ENCODE results near the gene RFPL3. TPM values are rescaled to one million over a fixed set of nuclear protein-coding genes. Genes with fewer than 3 reads are reported as not detected.
"Not testable (repeated sequence)": the region's sequence is repeated elsewhere in the genome, so short reads cannot be mapped to it uniquely, and the experiment has no call there.

Gene RFPL3
- total and polyA plus RNA-seq, 10 of the 15 experiments (the other 5 are each of a cell fraction or from before 2014, with no cell fraction given) = not detected

- H3K36me3 ChIP-seq (ENCODE audit: control insufficient read depth in 2 of 2, insufficient read depth in 2 of 2, low read length in 1 of 2) = no peaks in the 10 kb centered on the region
- intact Hi-C loops (cut with micrococcal nuclease; ENCODE audit: unreplicated experiment) = no loop called here
- 69% methylated on average over 2 of the region's 3 CpGs for WGBS (ENCODE audit: insufficient coverage, insufficient replicate concordance, low lambda C conversion rate, missing lambda C conversion rate)
- H3K79me2 ChIP-seq (ENCODE audit: control insufficient read depth, insufficient read depth, low read length) = no peaks in the 10 kb centered on the region
- no peak overlapping the region for H3K4me2 ChIP-seq (ENCODE audit: control insufficient read depth, insufficient read depth)
- no peaks in the 10 kb centered on the region for H4K20me1 ChIP-seq (ENCODE audit: control insufficient read depth, insufficient read depth)
- no peak for TF ChIP-seq JUNB (IDR thresholded peaks at IDR 0.05)
- no peak for TF ChIP-seq CBX3 (IDR thresholded peaks at IDR 0.05; ENCODE audit: borderline replicate concordance, low read depth)
- no peak for TF ChIP-seq TCF3 (IDR thresholded peaks at IDR 0.05; ENCODE audit: borderline replicate concordance, insufficient read depth, low read depth, low read length)
- no peak for TF ChIP-seq BMI1 (IDR thresholded peaks at IDR 0.05; ENCODE audit: borderline replicate concordance)
- no peak for TF ChIP-seq PML (IDR thresholded peaks at IDR 0.05; ENCODE audit: low read length)
- TF ChIP-seq, protein P1, sequence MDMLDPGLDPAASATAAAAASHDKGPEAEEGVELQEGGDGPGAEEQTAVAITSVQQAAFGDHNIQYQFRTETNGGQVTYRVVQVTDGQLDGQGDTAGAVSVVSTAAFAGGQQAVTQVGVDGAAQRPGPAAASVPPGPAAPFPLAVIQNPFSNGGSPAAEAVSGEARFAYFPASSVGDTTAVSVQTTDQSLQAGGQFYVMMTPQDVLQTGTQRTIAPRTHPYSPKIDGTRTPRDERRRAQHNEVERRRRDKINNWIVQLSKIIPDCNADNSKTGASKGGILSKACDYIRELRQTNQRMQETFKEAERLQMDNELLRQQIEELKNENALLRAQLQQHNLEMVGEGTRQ (IDR thresholded peaks at IDR 0.05; ENCODE audit: borderline replicate concordance, low read depth, low read length) = no peak
- TF ChIP-seq SUPT20H (IDR thresholded peaks at IDR 0.05; ENCODE audit: borderline replicate concordance, control insufficient read depth, low read depth, low read length) = no peak
- no peak for TF ChIP-seq TAF1 (IDR thresholded peaks at IDR 0.05; ENCODE audit: borderline replicate concordance, low read depth, low read length)
- TF ChIP-seq RB1 (IDR thresholded peaks at IDR 0.05; ENCODE audit: borderline replicate concordance) = no peak
- no peak for TF ChIP-seq RBBP5 (conservative IDR thresholded peaks at IDR 0.05)
- TF ChIP-seq LARP7 (IDR thresholded peaks at IDR 0.05) = no peak
- TF ChIP-seq TCF7 (IDR thresholded peaks at IDR 0.05; ENCODE audit: borderline replicate concordance) = no peak
- no peak for TF ChIP-seq IKZF2 (IDR thresholded peaks at IDR 0.05)
- TF ChIP-seq ETV6 (conservative IDR thresholded peaks at IDR 0.05 in 1 of 2, IDR thresholded peaks at IDR 0.05 in 1 of 2; ENCODE audit: borderline replicate concordance in 1 of 2, low read depth in 1 of 2) = no peak
- TF ChIP-seq NFXL1 (IDR thresholded peaks at IDR 0.05; ENCODE audit: borderline replicate concordance) = no peak
- TF ChIP-seq PAX5 (IDR thresholded peaks at IDR 0.05; ENCODE audit: borderline replicate concordance, low read depth, low read length) = no peak
- ChIA-PET RAD21 (ENCODE audit: unreplicated experiment) (no interaction called here), CTCF (no interaction called here), POLR2A (no interaction called here), SMC1A (ENCODE audit: uncharacterized antibody, unreplicated experiment) (no interaction called here)
- no peak for DNase-seq (ENCODE audit: low read depth, low spot score)
- in situ Hi-C loops (cut with MboI) = no loop called here
- ATAC-seq = no peak
- no peak overlapping the region for H2AFZ ChIP-seq (ENCODE audit: control insufficient read depth, low read depth, low read length)
- H3K4me1 ChIP-seq (ENCODE audit: control insufficient read depth, insufficient read depth, low read length) = no peaks in the 10 kb centered on the region
- no TSS peak for BruUV-seq (replicated peaks)
- H3K9me3 ChIP-seq (replicated peaks; ENCODE audit: control insufficient read depth, insufficient read depth, low read length) = no peaks in the 10 kb centered on the region
- no peak for FAIRE-seq
- no peak overlapping the region for H3K9ac ChIP-seq (ENCODE audit: control insufficient read depth, insufficient read depth, low read length)
- no peak overlapping the region for H3K4me3 ChIP-seq
- H3K27me3 ChIP-seq (replicated peaks in 1 of 2; ENCODE audit: control insufficient read depth in 2 of 2, insufficient read depth in 2 of 2, low read length in 1 of 2) = no peaks in the 10 kb centered on the region
- H3K27ac ChIP-seq (ENCODE audit: control insufficient read depth, insufficient read depth) = no peak overlapping the region
Measured at GRCh38 chr22:32355760-32356159, 1.9 kb upstream of the RFPL3 start.

- intact Hi-C loops (cut with micrococcal nuclease; ENCODE audit: unreplicated experiment); BruUV-seq (replicated peaks); H3K9me3 ChIP-seq (replicated peaks; ENCODE audit: control insufficient read depth, insufficient read depth, low read length); H3K27ac ChIP-seq (ENCODE audit: control insufficient read depth, insufficient read depth); RAD21 ChIA-PET (ENCODE audit: unreplicated experiment); H4K20me1 ChIP-seq (ENCODE audit: control insufficient read depth, insufficient read depth); DNase-seq (ENCODE audit: low read depth, low spot score); H3K4me2 ChIP-seq (ENCODE audit: control insufficient read depth, insufficient read depth); H3K4me1 ChIP-seq (ENCODE audit: control insufficient read depth, insufficient read depth, low read length); H3K4me3 ChIP-seq; SMC1A ChIA-PET (ENCODE audit: uncharacterized antibody, unreplicated experiment); H2AFZ ChIP-seq (ENCODE audit: control insufficient read depth, low read depth, low read length); POLR2A ChIA-PET; H3K27me3 ChIP-seq (replicated peaks in 1 of 2; ENCODE audit: control insufficient read depth in 2 of 2, insufficient read depth in 2 of 2, low read length in 1 of 2); H3K79me2 ChIP-seq (ENCODE audit: control insufficient read depth, insufficient read depth, low read length); CTCF ChIA-PET; H3K9ac ChIP-seq (ENCODE audit: control insufficient read depth, insufficient read depth, low read length); in situ Hi-C loops (cut with MboI); ATAC-seq; H3K36me3 ChIP-seq (ENCODE audit: control insufficient read depth in 2 of 2, insufficient read depth in 2 of 2, low read length in 1 of 2); FAIRE-seq: not testable (repeated sequence)
- 42% methylated on average over 11 of the region's 11 CpGs for WGBS (ENCODE audit: insufficient coverage, insufficient replicate concordance, low lambda C conversion rate, missing lambda C conversion rate)
Measured at GRCh38 chr22:32360096-32360495, 2.4 kb downstream of the RFPL3 start.

Measured in GM12878 (cell line).